GOT3 (cell line): ENCODE results near the gene PYGM.

ENCODE experiments used
- DNase-seq: peaks from one replicate; lab custom pipeline; 2025; ENCODE audit warnings: mixed read lengths; lab: John Stamatoyannopoulos, UW

Gene PYGM

GRCh38 chr11:64735725-64736259, 24.0 kb downstream of the PYGM start:
- no peak for DNase-seq

DNA sequence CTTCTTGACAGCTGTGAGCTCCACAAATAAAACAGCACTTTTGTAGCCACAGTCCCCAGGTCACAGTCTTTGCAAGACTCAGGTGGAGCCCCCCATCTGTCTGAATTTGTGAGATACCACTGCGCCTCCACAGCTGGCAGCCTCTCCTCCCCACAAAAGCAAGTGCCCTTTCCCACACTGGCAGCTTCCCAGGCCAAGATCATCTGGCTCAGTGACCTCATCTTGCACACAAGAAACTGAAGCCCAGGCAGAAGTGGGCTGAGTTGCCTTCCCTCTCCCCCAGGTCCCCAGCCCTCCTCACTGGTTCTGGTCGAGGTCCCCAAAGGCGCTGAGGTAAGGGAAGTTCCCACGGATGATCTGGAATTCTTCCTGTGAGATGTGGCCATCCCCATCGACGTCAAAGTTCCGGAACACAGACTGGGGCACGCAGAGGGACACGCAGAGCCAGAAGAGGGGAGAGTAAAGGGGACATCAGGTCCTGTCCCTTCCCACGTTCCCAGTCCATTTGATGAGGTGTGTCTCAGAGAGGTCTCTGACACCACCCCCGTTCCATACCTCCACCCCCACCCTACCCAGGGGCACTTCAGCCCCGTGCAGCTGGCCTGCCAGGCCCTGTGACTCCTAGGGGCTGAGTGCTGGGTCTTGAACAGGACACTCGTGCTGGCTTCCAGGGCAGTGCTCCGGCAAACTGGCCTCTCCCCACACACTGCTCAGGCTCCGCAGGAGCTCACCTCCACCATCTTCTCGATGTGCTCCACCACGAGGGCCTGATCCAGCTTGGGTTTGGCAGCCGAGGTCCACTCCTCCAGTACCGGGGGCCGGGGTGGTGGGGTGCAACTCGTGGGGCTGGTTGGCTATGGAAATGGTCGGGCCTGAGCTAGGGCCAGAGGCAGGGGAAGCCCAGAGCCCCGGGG, 24.7 kb downstream of the PYGM start:
- DNase-seq = no peak

GRCh38 chr11:64731601-64732000, 28.2 kb downstream of the PYGM start:
- DNase-seq = no peak

DNA sequence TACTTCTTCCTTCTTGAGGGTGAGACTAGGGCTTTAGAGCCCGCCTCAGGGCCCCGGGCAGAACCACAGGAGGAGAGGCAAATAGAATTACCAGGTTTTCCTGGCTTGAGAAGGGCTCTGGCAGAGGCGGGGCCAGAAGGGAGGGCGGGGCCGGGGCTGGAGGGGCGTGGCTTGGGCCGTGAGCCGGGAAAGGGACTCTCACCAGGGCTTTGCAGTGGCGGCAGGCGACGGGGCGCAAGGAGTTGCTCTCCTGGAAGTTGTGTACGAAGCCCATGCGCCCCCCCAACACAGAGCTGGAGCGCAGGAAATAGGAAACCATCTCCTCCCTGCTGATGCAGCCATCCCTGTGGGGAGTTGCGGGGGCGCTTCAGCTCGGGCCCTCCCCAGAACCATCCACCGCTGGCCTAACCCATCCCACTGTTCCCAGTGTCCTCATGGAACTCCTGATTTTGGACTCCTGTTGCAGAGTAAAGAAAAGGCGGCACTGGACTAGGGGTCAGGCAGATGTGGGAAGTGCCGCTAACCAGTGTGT, 29.9 kb downstream of the PYGM start:
- no peak for DNase-seq

DNA sequence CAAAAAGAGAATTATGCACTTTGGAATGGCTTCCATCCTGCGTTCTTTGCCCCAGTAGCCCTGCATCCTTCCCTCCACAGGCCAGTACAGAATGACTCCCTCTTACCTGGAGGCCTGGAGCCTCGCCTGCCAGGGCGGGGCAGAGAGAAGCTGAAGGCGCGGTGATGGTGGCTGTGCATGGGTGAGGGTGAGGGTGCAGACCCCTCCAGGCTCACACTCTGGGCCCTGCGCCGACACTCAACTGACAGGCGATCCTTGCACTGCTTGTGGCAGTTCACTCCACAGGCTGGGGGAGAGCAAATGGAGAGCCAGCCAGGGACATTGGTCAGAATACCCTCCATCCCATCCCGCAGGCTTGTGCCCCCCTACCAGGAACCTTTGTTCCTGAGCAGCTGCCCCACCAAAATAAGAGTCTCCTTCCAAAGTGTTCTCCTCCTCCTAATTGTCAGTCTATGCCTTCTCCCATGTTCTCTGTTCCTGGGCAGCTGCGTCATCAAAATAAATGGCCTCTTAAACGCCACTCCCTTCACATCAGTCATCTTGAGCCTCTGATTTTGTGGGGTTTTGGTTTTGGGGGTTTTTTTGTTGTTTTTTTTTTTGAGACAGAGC, 30.9 kb downstream of the PYGM start:
- no peak for DNase-seq

DNA sequence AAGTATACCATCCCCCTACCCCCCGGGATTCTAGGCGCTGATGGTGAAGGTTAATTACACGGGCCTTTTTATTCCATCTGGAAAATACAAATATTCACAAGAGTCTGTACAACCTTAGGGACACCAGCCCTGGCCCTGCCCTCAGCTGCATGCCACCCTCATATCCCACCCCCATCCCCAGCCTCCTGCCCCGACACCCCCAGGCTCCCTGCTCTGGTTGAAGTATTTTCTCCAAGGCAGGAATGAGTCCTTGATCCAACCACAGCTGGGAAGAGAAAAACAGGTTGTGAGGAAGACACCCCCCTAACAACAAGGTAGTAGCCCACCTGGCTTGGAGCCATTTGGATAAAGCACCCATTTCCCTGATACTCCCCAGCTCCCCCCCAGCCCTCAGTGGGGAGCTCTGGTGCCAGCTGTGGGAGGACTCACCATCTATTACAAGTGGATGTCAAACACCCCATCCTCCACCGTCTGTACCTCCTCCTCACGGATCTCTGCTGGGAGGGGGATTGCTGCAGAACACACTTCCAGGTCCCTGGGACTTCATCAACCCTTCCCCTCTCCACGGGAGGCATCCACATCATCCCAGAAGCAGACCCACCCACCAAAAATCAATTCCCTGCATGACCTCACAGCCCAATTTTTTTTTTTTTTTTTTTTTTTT, 32.8 kb downstream of the PYGM start:
- DNase-seq = no peak

DNA sequence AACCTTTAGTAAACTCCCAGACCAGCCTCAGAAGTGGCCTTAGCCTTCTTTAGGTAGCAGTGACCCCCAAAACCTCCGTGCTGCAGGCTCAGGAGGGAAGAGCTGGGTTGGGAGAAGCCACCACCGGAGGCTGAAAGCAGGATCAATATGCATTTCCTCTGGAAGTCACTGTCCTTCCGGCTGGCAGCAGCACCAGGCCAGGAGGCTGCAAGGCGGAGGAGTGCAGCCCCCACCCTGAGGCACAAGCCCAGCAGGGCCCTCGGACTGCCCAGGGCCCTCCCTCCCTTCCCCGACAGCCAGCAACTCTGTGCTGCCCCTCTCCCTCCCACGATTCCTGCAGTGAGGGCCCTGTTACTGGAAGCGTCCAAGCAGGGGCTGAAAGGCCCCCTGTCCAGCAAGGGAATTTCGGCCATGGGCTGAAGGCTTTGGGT, 33.5 kb downstream of the PYGM start:
- DNase-seq = no peak

DNA sequence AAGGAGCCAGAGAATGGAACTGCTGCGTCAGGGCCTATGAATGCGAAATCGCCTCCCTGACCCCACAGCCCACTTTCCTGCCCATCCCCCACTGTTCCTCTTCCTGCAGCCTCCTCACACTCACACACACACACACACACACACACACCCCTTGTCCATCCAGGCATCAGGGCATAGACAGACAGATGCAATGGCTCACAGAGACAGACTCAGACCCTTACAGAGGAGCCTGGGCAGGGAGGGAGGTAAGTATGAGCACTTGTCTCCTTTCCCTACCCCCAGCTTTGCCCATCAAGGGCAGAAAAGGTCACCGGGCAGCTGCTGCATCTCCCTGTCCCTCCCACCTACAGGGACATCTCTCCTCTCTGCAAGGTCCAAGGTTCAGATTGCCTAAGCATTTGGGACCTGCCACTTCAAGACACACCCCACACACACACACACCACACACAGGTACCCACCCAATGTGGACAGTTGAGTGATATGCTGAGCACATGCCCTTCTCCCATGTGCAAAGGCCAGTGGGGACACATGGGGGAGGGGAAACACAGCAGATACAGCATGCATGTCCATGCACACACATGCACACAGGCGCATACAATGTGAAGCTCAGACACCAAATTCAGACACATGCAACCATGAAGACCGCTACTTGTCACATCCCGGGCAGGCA, 34.8 kb downstream of the PYGM start:
- no peak for DNase-seq

GRCh38 chr11:64723907-64724862, 35.6 kb downstream of the PYGM start:
- no peak for DNase-seq

GRCh38 chr11:64723117-64723906, 36.5 kb downstream of the PYGM start, which contains the start of gene NRXN2:
Gene NRXN2, minus strand, starts transcription at chr11:64723197. Its CDS starts 9,498 bp downstream, at chr11:64713699.
- peak; percentile 3 for DNase-seq

DNA sequence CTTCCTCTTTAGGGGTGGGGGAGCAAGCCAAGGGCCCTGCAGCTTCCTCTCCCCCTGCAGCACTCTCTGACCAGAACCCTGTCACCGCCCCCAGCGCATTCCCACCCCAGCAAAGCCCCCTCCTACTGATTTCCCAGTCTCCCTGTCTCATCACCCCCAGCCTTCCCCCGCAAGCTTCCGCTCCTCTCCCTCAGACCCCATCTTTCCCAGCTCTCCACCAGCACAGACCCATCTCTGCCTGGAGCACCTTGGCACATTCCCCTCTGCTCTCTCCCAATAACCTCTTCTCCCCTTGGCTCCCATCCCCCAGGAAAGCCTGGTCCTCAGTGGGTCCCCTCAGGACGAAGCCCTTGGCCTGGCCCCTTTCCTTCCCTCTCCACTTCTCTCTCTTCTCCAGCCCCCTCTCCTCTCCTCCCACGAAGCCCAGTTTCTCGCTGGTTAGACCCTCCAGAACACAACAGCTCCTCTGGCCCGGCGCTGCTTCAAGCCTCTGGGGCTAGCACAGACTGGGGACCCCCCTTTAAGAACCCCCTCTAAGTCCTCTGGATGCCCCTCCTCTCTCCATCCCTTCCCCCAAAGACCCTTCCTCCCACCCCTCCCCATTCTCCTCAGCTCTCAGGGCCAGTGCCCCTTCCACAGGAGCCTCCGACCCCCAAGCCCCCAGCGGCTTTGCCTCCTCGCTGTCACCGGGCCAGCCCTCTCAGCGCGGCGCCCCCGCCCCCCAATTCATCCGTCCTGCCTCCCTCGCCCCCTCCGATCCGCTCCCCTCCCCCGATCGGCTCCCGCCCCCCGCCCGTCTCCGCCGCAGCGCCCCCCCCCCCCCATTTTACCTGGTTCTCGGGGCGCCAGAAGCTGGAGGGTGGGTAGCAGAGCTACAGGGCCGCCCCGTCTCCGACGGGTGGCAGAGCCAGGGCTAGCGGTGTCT, 37.4 kb downstream of the PYGM start:
- no peak for DNase-seq

DNA sequence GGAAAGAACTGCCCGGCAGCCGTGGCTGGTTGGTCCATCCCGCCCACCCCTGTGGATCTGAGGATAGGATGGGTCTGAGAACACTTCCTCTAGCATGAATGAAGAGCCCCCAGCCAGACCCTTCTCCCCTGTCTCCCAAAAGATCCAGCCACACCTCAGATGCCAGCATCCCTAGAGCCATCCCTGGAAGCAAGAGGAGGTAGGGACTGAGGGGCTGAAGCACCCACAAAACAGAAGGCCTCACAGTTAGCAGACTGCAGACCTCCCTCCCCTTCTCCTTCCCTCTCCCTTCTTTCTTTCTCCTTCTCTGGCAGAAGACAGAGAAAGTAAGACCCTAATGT, 38.4 kb downstream of the PYGM start:
- DNase-seq = no peak

- no peak for DNase-seq
Observed at GRCh38 chr11:64720640-64721358, 39.0 kb downstream of the PYGM start.

GRCh38 chr11:64720167-64720566, 39.6 kb downstream of the PYGM start:
- no peak for DNase-seq

DNA sequence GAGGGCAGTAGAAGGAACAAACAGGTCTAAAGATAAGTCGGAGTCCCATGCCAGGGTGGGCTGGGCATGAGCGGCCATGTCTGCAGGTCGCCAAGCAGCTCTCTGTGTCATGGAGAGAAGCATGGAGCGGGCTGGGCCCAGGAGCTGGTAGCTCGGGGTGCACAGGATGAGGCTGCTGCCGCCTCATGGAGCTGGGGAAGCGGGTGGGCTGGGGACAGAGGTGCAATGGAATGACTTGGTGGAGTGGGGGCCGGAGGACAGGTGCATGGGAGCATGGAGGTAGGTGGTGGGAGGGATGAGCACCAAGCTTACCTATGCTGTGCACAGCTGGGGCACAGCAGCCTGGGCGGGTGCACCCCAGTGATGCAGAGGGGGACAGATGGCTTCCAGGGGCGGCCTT, 40.4 kb downstream of the PYGM start:
- no peak for DNase-seq

DNA sequence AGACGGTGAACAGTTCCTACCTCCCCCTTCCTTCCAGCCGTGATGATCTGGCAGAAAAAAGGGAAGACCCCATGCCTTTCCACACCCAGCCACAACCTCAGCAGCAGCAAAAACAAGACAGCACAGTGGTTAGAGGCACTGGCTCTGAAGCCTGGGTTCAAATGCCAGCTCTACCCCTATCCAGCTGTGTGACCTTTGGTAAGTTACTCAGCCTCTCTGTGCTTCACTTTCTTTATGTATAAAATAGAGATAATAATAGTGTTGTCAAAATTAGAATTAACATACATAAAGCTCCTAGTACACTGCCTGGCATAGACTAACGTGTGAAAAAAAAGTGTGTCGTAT, 41.0 kb downstream of the PYGM start:
- no peak for DNase-seq

- DNase-seq = no peak
Observed at GRCh38 chr11:64718084-64718779, 41.5 kb downstream of the PYGM start.

DNA sequence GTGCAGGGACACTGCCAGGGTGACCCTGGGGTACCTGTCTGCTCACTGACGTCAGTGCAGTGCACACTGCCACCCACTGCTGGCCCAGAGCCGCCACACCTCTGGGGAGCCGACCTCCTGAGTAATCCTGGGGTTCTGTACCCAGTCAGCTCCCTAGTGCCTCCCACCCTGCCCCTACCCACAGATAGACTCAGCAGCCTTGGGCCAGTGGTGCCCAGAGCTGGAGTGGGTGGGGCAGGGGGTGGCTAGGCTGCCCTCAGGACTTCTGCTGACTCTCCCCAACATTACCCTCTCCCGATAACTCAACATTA, 42.6 kb downstream of the PYGM start:
- no peak for DNase-seq
